Iris pigment epithelial cell (primary cell): ENCODE measurements around the gene RFX7.

ENCODE experiments used
- DNase-seq: peaks from one replicate; pipeline ENCODE4 v3.0.0-alpha.2; 2011; ENCODE audit warnings: low read depth

Gene RFX7

GRCh38 chr15:56045068-56045748, 198.5 kb downstream of the RFX7 start:
- no peak for DNase-seq

- no peak for DNase-seq
These were observed 200.4 kb downstream of the RFX7 start for GRCh38 chr15:56042982-56043980.

GRCh38 chr15:56042498-56042897, 201.2 kb downstream of the RFX7 start:
- no peak for DNase-seq

- DNase-seq: no peak
These were observed 201.6 kb downstream of the RFX7 start for GRCh38 chr15:56042031-56042430.

- DNase-seq: peak; percentile 97
These were observed 203.3 kb downstream of the RFX7 start for GRCh38 chr15:56040081-56041035.

- DNase-seq: no peak
These were observed 205.0 kb downstream of the RFX7 start for GRCh38 chr15:56038707-56039106.

GRCh38 chr15:56038015-56038414, 205.7 kb downstream of the RFX7 start:
- DNase-seq: peak; percentile 76
